GM23338 (cell line): Measurements from ENCODE around the gene MEGF8. TPM values are rescaled to one million over a fixed set of nuclear protein-coding genes. Genes with fewer than 3 reads are reported as not detected.

Source experiments
- ATAC-seq: fragments of 200-7000 bp; cut with Tn5 transposase; 3 replicates; pipeline ENCODE4 v1.9.1; 2020
- DNase-seq: peaks from one replicate; pipeline ENCODE4 v3.0.0-alpha.2; 2015; ENCODE audit warnings: low spot score
- H2AFZ ChIP-seq: fragments of 200-600 bp; sonication (generic); 2 replicates; pipeline ENCODE4 v1.8.0; 2016; ENCODE audit warnings: antibody characterized with exemption, mild to moderate bottlenecking, moderate library complexity
- H3F3A ChIP-seq: fragments of 200-600 bp; sonication (generic); replicated peaks from 2 replicates; pipeline ENCODE4 v1.8.0; 2017; ENCODE audit warnings: antibody characterized with exemption, mixed run types, low read depth
- H3K27ac ChIP-seq: fragments of 200-600 bp; sonication (generic); 2 replicates; pipeline ENCODE4 v1.6.1; 2016; ENCODE audit warnings: low read depth
- H3K27me3 ChIP-seq: fragments of 200-600 bp; sonication (generic); 2 replicates; pipeline ENCODE4 v1.8.0; 2016; ENCODE audit warnings: mild to moderate bottlenecking, mixed run types, moderate library complexity; ENCODE audit not compliant: insufficient read depth
- H3K36me3 ChIP-seq: fragments of 200-600 bp; sonication (generic); 2 replicates; pipeline ENCODE4 v1.8.0; 2016; ENCODE audit warnings: mild to moderate bottlenecking; ENCODE audit not compliant: insufficient read depth
- H3K4me1 ChIP-seq: fragments of 200-600 bp; sonication (generic); 2 replicates; pipeline ENCODE4 v1.8.0; 2016; ENCODE audit warnings: mild to moderate bottlenecking, moderate library complexity; ENCODE audit not compliant: insufficient read depth
- H3K4me2 ChIP-seq: fragments of 200-600 bp; sonication (generic); 2 replicates; pipeline ENCODE4 v1.7.1; 2017; ENCODE audit warnings: mixed run types
- H3K4me3 ChIP-seq: fragments of 200-600 bp; sonication (generic); 2 replicates; pipeline ENCODE4 v1.6.1; 2016; ENCODE audit warnings: mixed run types
- H3K79me2 ChIP-seq: fragments of 200-600 bp; sonication (generic); replicated peaks from 2 replicates; pipeline ENCODE4 v1.8.0; 2017; ENCODE audit warnings: mild to moderate bottlenecking; ENCODE audit not compliant: insufficient read depth
- H3K9me2 ChIP-seq: fragments of 200-600 bp; sonication (generic); 2 replicates; pipeline ENCODE4 v1.8.0; 2017; ENCODE audit not compliant: insufficient read depth
- H4K20me1 ChIP-seq: fragments of 200-600 bp; sonication (generic); replicated peaks from 2 replicates; pipeline ENCODE4 v1.8.0; 2017; ENCODE audit warnings: mild to moderate bottlenecking; ENCODE audit not compliant: insufficient read depth
- H3K27ac Mint-ChIP-seq: 2 replicates; pipeline ENCODE4 v1.8.0; 2020; ENCODE audit warnings: inconsistent platforms, mild to moderate bottlenecking, moderate library complexity, mixed read lengths
- H3K27me3 Mint-ChIP-seq: 3 replicates; pipeline ENCODE4 v1.8.0; 2022; ENCODE audit warnings: low read depth, mild to moderate bottlenecking, moderate library complexity, mixed read lengths, inconsistent platforms; ENCODE audit not compliant: insufficient read depth, poor library complexity
- H3K36me3 Mint-ChIP-seq: 3 replicates; pipeline ENCODE4 v1.8.0; 2021; ENCODE audit warnings: low read depth, mild to moderate bottlenecking, inconsistent platforms, moderate library complexity, mixed read lengths
- H3K4me1 Mint-ChIP-seq: 3 replicates; pipeline ENCODE4 v1.8.0; 2020; ENCODE audit warnings: mild to moderate bottlenecking, inconsistent platforms, mixed read lengths
- H3K4me3 Mint-ChIP-seq: 3 replicates; pipeline ENCODE4 v1.8.0; 2021; ENCODE audit warnings: moderate library complexity, mild to moderate bottlenecking, inconsistent platforms, mixed read lengths
- H3K9me3 Mint-ChIP-seq: 3 replicates; pipeline ENCODE4 v1.8.0; 2020; ENCODE audit warnings: moderate library complexity, mild to moderate bottlenecking, inconsistent platforms, mixed read lengths
- CREB1 ChIP-seq: fragments of 250-450 bp; sonication (Bioruptor Pico); IDR thresholded peaks from 2 replicates; pipeline ENCODE4 v1.5.0; 2020; ENCODE audit warnings: low read depth, mild to moderate bottlenecking, moderate library complexity
- CTCF ChIP-seq, 2 experiments: fragments of 200-600 bp in 1 of 2; sonication (generic) in 1 of 2; conservative IDR thresholded peaks; 2 replicates each; pipeline versions ENCODE4 v1.5.1 to v1.6.1; 2016 to 2017; ENCODE audit warnings: antibody characterized with exemption in 2 of 2, low read depth in 2 of 2, mild to moderate bottlenecking in 2 of 2, moderate library complexity in 1 of 2
- ETS1 ChIP-seq: IDR thresholded peaks from 2 replicates; pipeline ENCODE4 v1.6.1; 2016; ENCODE audit warnings: antibody characterized with exemption
- EZH2 ChIP-seq: fragments of 200-600 bp; sonication (generic); IDR thresholded peaks from one replicate; pipeline ENCODE4 v1.8.0; 2017; ENCODE audit warnings: antibody characterized with exemption, mild to moderate bottlenecking, low read depth; ENCODE audit not compliant: unreplicated experiment
- EZH2phosphoT487 ChIP-seq: fragments of 200-600 bp; sonication (generic); IDR thresholded peaks from one replicate; pipeline ENCODE4 v1.8.1; 2018; ENCODE audit warnings: antibody characterized with exemption; ENCODE audit not compliant: unreplicated experiment
- JUNB ChIP-seq: IDR thresholded peaks from one replicate; pipeline ENCODE4 v1.6.1; 2016; ENCODE audit warnings: antibody characterized with exemption; ENCODE audit not compliant: unreplicated experiment
- REST ChIP-seq: IDR thresholded peaks from one replicate; pipeline ENCODE4 v1.6.1; 2018; ENCODE audit warnings: antibody characterized with exemption; ENCODE audit not compliant: unreplicated experiment
- ZNF114 ChIP-seq: fragments of 250-450 bp; sonication (Bioruptor Pico); IDR thresholded peaks from 2 replicates; pipeline ENCODE4 v1.5.0; 2020; ENCODE audit warnings: mild to moderate bottlenecking, moderate library complexity
- polyA plus RNA-seq: library from polyadenylated mRNA; unstranded; fragments of >200 nt; fragmentation: Nextera tagmentation; extraction: Ambion mirVana; gene quantifications from 2 replicates; pipeline ENCODE4 v1.2.1, GENCODE V29; 2016
- total RNA-seq: library from RNA; depleted of rRNA; stranded (reverse); fragments of >200 nt; shearing (Covaris generic); gene quantifications from 2 replicates; pipeline ENCODE4 v1.2.3, GENCODE V29; 2014

MEGF8 gene
- total and polyA plus RNA-seq, 2 experiments from 2014 or later, result 6.2 to 40.5 TPM

- Mint-ChIP-seq H3K4me3 (peak overlapping the region; percentile 2; the same call in 1 of the 3 replicates), H3K27me3 (peaks cover 18% of the 10 kb centered on the region), H3K36me3 (peaks cover 7% of the 10 kb centered on the region; the same call in 2 of the 3 replicates), H3K27ac (no peak overlapping the region), H3K9me3 (no peaks in the 10 kb centered on the region; the same call in 2 of the 3 replicates), H3K4me1 (peaks cover 26% of the 10 kb centered on the region)
- Histone ChIP-seq H3K36me3 (no peaks in the 10 kb centered on the region), H3K4me3 (no peak overlapping the region), H3K9me2 (no peaks in the 10 kb centered on the region), H4K20me1 (0 out of 2 replicates have a peak, but pooled peaks cover 3% of the 10 kb centered on the region), H3K27me3 (no peaks in the 10 kb centered on the region), H3K27ac (no peak overlapping the region), H3K4me2 (no peak overlapping the region), H2AFZ (no peak overlapping the region), H3F3A (peaks cover 11% of the 10 kb centered on the region; the same call in 1 of the 2 replicates), H3K79me2 (peaks cover under 1% of the 10 kb centered on the region; the same call in 1 of the 2 replicates), H3K4me1 (peaks cover 22% of the 10 kb centered on the region)
- no peak for DNase-seq
- no peak for ATAC-seq
- TF ChIP-seq CTCF (conservative IDR thresholded peaks at IDR 0.05; ENCODE audit: low read depth in 2 of 2) (0 out of 4 replicates have a peak, but pooled peaks of 1 of the 2 experiments have one; percentile 16), EZH2 (no peak)
Measured at GRCh38 chr19:42277821-42278451, 47.5 kb upstream of the MEGF8 start.

GRCh38 chr19:42278452-42279154 is 46.8 kb upstream of the MEGF8 start:
- peaks cover 27% of the 10 kb centered on the region for H3K4me1 ChIP-seq
- peak overlapping the region; percentile 73; the same call in 2 of the 3 replicates for H3K4me3 Mint-ChIP-seq
- no peaks in the 10 kb centered on the region for H3K9me2 ChIP-seq
- ATAC-seq (no peak), DNase-seq (no peak)
- peaks cover 3% of the 10 kb centered on the region; the same call in 1 of the 2 replicates for H3K79me2 ChIP-seq
- H3K36me3 ChIP-seq, result no peaks in the 10 kb centered on the region
- H3K4me2 ChIP-seq, result no peak overlapping the region
- H3K9me3 Mint-ChIP-seq, result no peaks in the 10 kb centered on the region; the same call in 2 of the 3 replicates
- H3K27me3 Mint-ChIP-seq, result peaks cover 18% of the 10 kb centered on the region
- peaks cover 26% of the 10 kb centered on the region for H3K4me1 Mint-ChIP-seq
- 0 out of 2 replicates have a peak, but pooled peaks cover 3% of the 10 kb centered on the region for H4K20me1 ChIP-seq
- H3K27me3 ChIP-seq, result no peaks in the 10 kb centered on the region
- no peak overlapping the region for H3K27ac ChIP-seq
- H3F3A ChIP-seq, result peaks cover 17% of the 10 kb centered on the region; the same call in 1 of the 2 replicates
- H3K36me3 Mint-ChIP-seq, result peaks cover 7% of the 10 kb centered on the region; the same call in 2 of the 3 replicates
- H3K27ac Mint-ChIP-seq, result no peak overlapping the region
- H2AFZ ChIP-seq, result no peak overlapping the region
- no peak overlapping the region for H3K4me3 ChIP-seq
- no peak for TF ChIP-seq CREB1 (CRISPR knock-in tag)
- TF ChIP-seq CTCF (conservative IDR thresholded peaks at IDR 0.05; ENCODE audit: low read depth in 2 of 2), result no peak
- no peak for TF ChIP-seq EZH2
- TF ChIP-seq ETS1, result no peak
- no peak for TF ChIP-seq ZNF114 (CRISPR knock-in tag)
- no peak for TF ChIP-seq EZH2phosphoT487
- no peak for TF ChIP-seq JUNB
- no peak for TF ChIP-seq REST
